Activated naive CD4-positive, alpha-beta T cell treated with anti-CD3 and anti-CD28 coated beads, Interleukin-2, amount 10 ng/mL, durations not matched to agents 7 days and 5 days (primary cell): ENCODE data around the gene IL20RA.

Experiments
- CTCF ChIA-PET: fragments of 350-600 bp; sonication (Branson Sonifier 250); formaldehyde crosslinking; loops from one replicate; lab custom pipeline; 2021; ENCODE audit warnings: antibody characterized with exemption; lab: Charles Lee
- DNase-seq: peaks from one replicate; pipeline ENCODE4 v3.0.0-alpha.2; 2020
- H3K27ac Mint-ChIP-seq: one replicate; pipeline ENCODE4 v1.8.0; 2021; ENCODE audit warnings: mild to moderate bottlenecking, moderate library complexity, mixed read lengths
- H3K27me3 Mint-ChIP-seq: one replicate; pipeline ENCODE4 v1.8.0; 2021; ENCODE audit warnings: mild to moderate bottlenecking, mixed read lengths
- H3K36me3 Mint-ChIP-seq: one replicate; pipeline ENCODE4 v1.8.0; 2021; ENCODE audit warnings: mixed read lengths
- H3K4me1 Mint-ChIP-seq: one replicate; pipeline ENCODE4 v1.8.0; 2021; ENCODE audit warnings: mixed read lengths
- H3K4me3 Mint-ChIP-seq: one replicate; pipeline ENCODE4 v1.8.0; 2021; ENCODE audit warnings: mild to moderate bottlenecking, moderate library complexity, mixed read lengths
- H3K9me3 Mint-ChIP-seq: one replicate; pipeline ENCODE4 v1.8.0; 2021; ENCODE audit warnings: mixed read lengths

The IL20RA gene

DNA sequence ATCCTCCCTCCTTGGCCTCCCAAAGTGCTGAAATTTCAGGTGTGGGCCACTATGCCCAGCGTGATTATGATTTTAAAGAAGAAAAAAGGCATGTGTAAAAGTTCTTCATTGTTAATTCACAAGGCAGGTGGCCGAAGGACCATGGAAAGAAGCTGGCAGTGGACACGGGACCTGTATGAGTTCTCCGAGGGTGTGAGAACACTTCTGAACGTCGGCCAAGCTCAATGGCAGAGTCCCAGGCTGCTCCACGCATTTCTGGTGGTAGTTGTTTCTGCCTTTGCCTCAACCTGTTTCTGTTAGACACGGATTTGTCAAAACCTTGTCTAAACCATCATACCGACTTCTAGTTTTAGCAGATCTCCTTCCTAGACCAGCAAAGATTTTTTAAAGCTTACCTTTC, 36.6 kb downstream of the IL20RA start:
- Mint-ChIP-seq H3K36me3 (no peaks in the 10 kb centered on the region), H3K9me3 (no peaks in the 10 kb centered on the region), H3K4me1 (no peaks in the 10 kb centered on the region), H3K27me3 (peaks cover 29% of the 10 kb centered on the region), H3K4me3 (no peak overlapping the region), H3K27ac (no peak overlapping the region)
- CTCF ChIA-PET: no interaction called here
- DNase-seq: no peak

DNA sequence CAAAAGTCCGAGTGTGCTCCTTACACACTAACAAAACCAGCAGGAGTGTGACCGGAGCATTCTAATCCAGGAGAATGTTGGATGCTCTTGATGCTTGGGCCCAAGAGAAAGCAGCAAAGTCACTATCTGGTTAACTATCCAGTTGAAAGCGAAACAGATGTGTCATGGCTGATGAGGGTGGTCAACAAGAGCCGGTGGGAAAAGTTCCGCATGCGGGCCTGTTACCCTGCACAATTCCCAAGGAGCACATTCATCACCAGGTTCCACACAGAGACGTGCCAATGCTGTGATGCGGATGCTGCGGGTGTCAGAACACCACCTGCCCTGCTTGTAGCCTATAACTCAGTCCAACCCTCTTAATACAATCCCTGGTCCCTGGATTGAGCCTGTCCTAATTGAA, 38.7 kb downstream of the IL20RA start:
- no peak for DNase-seq
- Mint-ChIP-seq H3K4me3 (no peak overlapping the region), H3K4me1 (no peaks in the 10 kb centered on the region), H3K36me3 (no peaks in the 10 kb centered on the region), H3K9me3 (no peaks in the 10 kb centered on the region), H3K27me3 (peaks cover 33% of the 10 kb centered on the region), H3K27ac (no peak overlapping the region)
- CTCF ChIA-PET: no interaction called here

DNA sequence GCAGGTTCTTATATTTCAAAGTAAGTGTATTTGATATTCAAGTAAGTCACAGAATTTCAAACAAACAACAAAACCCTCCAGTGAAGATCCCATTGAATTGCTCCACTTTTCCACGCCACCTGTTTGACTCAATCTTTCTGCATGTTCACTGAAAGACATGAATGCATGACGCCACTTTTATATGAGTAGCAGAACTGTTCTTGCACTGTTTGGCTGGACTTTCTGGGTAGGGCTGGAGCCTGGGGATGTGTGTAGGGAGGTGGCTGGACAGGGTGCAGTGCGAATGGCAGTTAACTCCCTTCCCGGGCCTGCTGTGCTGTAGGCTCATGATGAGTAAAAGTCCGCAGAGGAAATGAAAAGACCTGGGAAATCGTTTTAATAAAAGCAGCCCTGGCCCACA, 39.7 kb downstream of the IL20RA start:
- Mint-ChIP-seq H3K27ac (no peak overlapping the region), H3K9me3 (no peaks in the 10 kb centered on the region), H3K4me1 (no peaks in the 10 kb centered on the region), H3K4me3 (no peak overlapping the region), H3K36me3 (no peaks in the 10 kb centered on the region), H3K27me3 (peaks cover 35% of the 10 kb centered on the region)
- CTCF ChIA-PET: no interaction called here
- no peak for DNase-seq

DNA sequence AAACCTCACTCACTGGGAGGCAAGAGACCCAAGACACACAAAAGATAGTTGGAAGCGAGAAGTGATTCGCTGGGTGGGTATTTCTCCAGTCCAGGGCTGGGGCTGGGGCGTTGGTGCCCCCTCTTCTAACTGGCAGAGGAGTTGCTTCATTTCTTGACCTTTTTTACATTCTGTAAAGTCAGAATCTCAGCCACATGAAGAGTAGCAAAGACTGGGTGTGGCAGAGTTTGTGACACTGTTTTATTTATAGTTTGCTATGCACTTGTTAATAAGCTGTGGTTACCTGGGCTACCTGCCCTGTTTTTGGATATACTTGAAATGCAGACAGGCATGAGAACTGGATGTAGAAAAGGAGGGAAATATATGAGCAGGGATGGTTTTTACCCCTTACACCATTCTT, 42.3 kb downstream of the IL20RA start:
- DNase-seq: no peak
- CTCF ChIA-PET: no interaction called here
- no peaks in the 10 kb centered on the region for H3K36me3 Mint-ChIP-seq
- no peaks in the 10 kb centered on the region for H3K4me1 Mint-ChIP-seq
- H3K4me3 Mint-ChIP-seq: no peak overlapping the region
- peaks cover 31% of the 10 kb centered on the region for H3K27me3 Mint-ChIP-seq
- no peak overlapping the region for H3K27ac Mint-ChIP-seq
- no peaks in the 10 kb centered on the region for H3K9me3 Mint-ChIP-seq

DNA sequence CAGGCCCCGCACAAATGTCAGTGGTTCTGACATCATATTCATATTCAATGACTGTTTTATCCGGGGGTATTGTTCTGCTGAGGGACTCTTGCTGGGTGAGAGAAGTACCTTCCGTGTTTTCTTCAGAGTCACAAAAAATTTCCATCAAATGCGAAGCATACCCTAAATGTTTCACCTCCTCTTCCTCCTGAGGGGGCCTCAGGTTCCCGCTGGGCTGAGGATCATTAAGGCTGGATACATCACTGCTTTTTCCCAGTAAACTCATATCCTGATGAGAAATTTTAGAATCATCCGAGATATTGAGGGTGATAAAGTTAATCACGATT, 42.8 kb downstream of the IL20RA start:
- H3K36me3 Mint-ChIP-seq: no peaks in the 10 kb centered on the region
- peaks cover 32% of the 10 kb centered on the region for H3K27me3 Mint-ChIP-seq
- no peak overlapping the region for H3K4me3 Mint-ChIP-seq
- DNase-seq: no peak
- CTCF ChIA-PET: no interaction called here
- no peaks in the 10 kb centered on the region for H3K4me1 Mint-ChIP-seq
- H3K27ac Mint-ChIP-seq: no peak overlapping the region
- H3K9me3 Mint-ChIP-seq: no peaks in the 10 kb centered on the region

DNA sequence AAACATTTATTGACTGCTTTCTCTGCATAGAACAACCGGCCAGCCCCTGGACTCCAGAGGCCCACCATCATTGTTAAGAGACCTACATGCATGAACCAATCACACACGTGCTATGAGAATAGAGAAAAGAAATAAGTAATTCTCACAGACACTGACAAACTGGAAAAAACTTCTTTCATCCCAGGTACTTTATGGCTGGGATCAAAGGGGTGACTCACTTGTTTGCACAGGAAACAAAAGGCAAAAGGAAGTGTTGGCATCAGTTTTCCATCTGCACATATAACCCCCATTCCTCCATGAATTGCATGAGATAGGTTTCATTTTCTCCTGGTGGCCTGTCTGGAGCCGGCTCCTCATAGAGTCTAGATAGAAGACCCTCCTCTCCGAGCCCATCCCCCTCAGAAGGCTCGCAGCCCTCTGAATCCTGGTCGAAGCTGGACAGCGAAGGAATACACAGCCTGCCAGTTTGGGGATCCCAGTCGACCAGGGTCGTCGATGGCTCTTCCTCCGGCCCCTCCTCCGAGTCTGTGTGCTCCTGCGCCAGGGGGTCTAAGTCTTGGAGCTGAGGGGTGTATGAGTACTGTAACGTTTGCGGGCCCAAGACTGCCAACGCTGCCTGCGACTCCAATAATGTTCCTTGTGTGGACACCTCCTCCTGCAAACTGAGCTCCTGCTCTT, 43.3 kb downstream of the IL20RA start:
- no peak for DNase-seq
- peaks cover 37% of the 10 kb centered on the region for H3K27me3 Mint-ChIP-seq
- no peak overlapping the region for H3K4me3 Mint-ChIP-seq
- no peaks in the 10 kb centered on the region for H3K36me3 Mint-ChIP-seq
- H3K27ac Mint-ChIP-seq: no peak overlapping the region
- CTCF ChIA-PET: no interaction called here
- no peaks in the 10 kb centered on the region for H3K4me1 Mint-ChIP-seq
- no peaks in the 10 kb centered on the region for H3K9me3 Mint-ChIP-seq

DNA sequence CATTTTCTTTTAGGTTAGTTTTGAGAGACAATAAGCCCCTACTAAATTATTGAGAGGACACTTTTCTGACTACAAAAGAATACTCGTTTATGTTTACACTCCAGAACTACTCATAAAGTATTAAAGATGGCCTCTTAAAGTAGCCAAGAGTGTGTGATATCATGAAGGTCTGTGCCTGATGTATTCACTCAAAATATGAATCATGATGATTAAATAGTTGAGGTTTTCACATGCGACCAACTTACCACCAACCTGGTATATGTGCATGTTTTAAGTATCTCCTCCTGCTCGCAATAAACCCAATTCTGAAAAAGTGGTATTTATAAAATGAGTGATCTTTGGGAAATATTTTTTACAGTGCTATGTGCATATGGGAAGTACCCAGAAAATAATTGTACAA, 43.9 kb downstream of the IL20RA start:
- Mint-ChIP-seq H3K36me3 (no peaks in the 10 kb centered on the region), H3K4me1 (no peaks in the 10 kb centered on the region), H3K9me3 (no peaks in the 10 kb centered on the region), H3K4me3 (no peak overlapping the region), H3K27me3 (peaks cover 40% of the 10 kb centered on the region), H3K27ac (no peak overlapping the region)
- CTCF ChIA-PET: no interaction called here
- no peak for DNase-seq

DNA sequence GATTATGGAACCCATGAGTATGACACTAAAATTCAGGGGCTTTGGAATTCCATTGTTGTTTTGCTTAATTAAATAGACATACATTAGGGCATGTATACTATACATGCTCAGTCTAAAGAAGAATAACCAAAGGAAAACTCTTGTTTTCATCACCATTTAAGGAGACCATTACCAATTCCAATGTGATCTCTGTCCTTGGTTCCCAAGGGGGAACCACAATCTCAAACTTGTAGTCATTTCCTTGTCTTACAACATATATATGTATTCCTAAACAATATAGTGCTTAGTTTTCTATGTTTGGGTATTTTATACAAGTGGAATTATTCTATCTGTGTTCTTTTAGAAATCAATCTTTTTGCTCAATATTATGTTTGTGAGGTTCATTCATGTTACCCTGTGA, 49.2 kb downstream of the IL20RA start:
- H3K4me1 Mint-ChIP-seq: no peaks in the 10 kb centered on the region
- no peak for DNase-seq
- H3K27ac Mint-ChIP-seq: no peak overlapping the region
- CTCF ChIA-PET: interaction anchor here (0.7 kb wide), 1 partner anchor 18 kb away, joined by 3 read pairs; no protein-coding TSS in a partner anchor
- H3K27me3 Mint-ChIP-seq: peaks cover 49% of the 10 kb centered on the region
- H3K36me3 Mint-ChIP-seq: no peaks in the 10 kb centered on the region
- H3K9me3 Mint-ChIP-seq: no peaks in the 10 kb centered on the region
- no peak overlapping the region for H3K4me3 Mint-ChIP-seq

DNA sequence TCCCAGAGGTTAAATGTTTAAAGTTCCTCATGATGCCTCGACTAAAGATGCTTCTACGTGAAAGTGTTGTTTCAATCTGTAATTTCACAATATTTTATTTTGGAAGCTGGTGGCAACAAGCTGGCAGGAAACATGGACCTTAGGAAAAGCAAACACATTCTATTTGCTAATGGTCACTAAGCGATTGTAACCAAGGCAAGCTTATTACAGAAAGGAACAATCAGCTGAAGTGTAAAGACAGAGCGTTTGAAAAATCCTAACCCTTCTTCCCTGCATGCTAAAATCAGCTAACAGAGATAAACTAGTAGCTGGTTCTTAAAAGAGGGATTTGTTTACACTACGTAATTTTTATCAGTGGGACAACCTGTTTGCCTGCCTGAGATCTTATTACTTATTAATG, 50.0 kb downstream of the IL20RA start:
- H3K4me1 Mint-ChIP-seq: no peaks in the 10 kb centered on the region

DNA sequence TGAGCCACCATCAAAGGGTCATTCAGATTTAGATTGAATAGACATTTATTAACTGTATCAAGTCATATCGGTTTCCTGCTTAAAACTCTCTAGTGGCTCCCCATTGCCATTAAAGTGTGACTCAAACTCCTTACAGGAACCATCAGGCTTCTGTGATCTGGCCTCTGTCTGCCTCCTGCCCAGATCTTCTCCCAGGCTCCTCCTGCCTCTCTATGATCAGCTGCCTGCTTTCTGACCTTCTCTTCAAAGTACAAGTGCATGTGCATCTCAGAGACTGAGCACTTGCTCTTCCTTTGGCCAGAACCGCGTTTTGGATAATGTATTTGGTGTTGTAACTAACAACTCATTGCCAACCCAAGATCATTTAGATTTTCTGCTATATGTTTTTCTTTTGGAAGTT, 52.7 kb downstream of the IL20RA start:
- Mint-ChIP-seq H3K27ac (no peak overlapping the region), H3K4me3 (no peak overlapping the region), H3K27me3 (peaks cover 67% of the 10 kb centered on the region), H3K9me3 (no peaks in the 10 kb centered on the region), H3K36me3 (no peaks in the 10 kb centered on the region), H3K4me1 (no peaks in the 10 kb centered on the region)
- DNase-seq: no peak
- CTCF ChIA-PET: no interaction called here

More for the DNA sequence above, 50.0 kb downstream of the IL20RA start:
- no peak overlapping the region for H3K4me3 Mint-ChIP-seq
- H3K36me3 Mint-ChIP-seq: no peaks in the 10 kb centered on the region
- no peaks in the 10 kb centered on the region for H3K9me3 Mint-ChIP-seq
- no peak overlapping the region for H3K27ac Mint-ChIP-seq
- CTCF ChIA-PET: no interaction called here
- DNase-seq: no peak
- H3K27me3 Mint-ChIP-seq: peaks cover 54% of the 10 kb centered on the region

DNA sequence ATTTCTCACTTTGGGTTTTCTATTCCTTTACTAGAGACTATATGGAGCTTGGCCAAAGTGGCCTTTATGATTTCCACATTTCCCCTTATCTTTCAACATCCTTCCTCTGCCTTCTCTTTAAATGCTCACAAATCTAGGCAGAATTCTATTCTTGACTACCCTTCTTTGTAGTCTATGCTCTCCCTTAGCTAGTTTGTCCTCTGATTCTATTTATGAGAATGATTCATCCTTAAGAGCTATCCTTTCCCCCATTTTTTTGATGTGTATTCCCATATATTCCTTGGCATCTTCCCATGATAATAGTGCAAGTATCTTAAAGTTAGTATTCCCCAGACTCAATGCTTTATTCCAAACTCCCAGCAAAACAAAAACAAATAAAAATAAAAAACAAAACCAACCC, 53.1 kb downstream of the IL20RA start:
- DNase-seq: no peak
- CTCF ChIA-PET: no interaction called here
- no peaks in the 10 kb centered on the region for H3K9me3 Mint-ChIP-seq
- no peak overlapping the region for H3K4me3 Mint-ChIP-seq
- no peak overlapping the region for H3K27ac Mint-ChIP-seq
- H3K27me3 Mint-ChIP-seq: peaks cover 66% of the 10 kb centered on the region
- no peaks in the 10 kb centered on the region for H3K4me1 Mint-ChIP-seq
- no peaks in the 10 kb centered on the region for H3K36me3 Mint-ChIP-seq

DNA sequence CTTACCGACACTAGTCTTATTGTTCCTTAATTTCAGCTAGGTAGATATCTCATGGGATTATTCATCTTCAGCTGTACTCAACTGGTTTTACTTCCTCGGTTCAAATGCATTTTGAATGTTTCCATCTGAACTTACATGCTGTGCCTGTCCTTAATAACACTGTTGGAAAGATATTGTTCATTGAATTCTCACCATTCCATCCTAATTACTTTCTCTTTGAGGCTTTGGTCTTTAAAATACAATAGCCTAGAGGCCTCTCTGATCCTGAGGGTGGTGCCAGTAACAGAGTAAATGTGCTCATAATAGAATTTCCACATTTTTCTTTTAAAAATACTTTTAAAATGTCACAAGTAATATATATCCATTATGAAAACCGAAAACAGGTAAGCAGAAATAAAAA, 54.0 kb downstream of the IL20RA start:
- H3K4me1 Mint-ChIP-seq: no peaks in the 10 kb centered on the region
- H3K27ac Mint-ChIP-seq: no peak overlapping the region
- no peak overlapping the region for H3K4me3 Mint-ChIP-seq
- no peaks in the 10 kb centered on the region for H3K36me3 Mint-ChIP-seq
- no peak for DNase-seq
- CTCF ChIA-PET: no interaction called here
- no peaks in the 10 kb centered on the region for H3K9me3 Mint-ChIP-seq
- H3K27me3 Mint-ChIP-seq: peaks cover 70% of the 10 kb centered on the region

DNA sequence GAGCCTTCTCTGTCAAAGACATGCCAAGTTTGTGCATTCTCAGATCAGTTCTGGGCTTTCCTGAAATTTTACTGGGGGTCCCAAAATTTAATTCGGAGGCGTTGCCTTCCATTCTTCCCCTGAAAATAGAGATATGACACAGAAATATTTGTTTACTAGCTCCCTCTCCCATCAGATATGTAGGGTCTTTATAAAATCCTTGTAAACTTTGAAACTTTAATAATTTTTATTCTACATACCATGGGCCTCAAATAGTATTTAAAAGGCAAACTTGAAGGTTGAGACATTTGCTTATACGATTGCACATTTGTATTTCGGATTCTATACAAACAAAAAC, 54.6 kb downstream of the IL20RA start:
- peaks cover 71% of the 10 kb centered on the region for H3K27me3 Mint-ChIP-seq
- no peak overlapping the region for H3K4me3 Mint-ChIP-seq
- CTCF ChIA-PET: interaction anchor here (1.4 kb wide), 1 partner anchor 198 kb away, joined by 3 read pairs; the partner anchor contains the start of gene MAP3K5
- no peak for DNase-seq
- no peaks in the 10 kb centered on the region for H3K36me3 Mint-ChIP-seq
- no peak overlapping the region for H3K27ac Mint-ChIP-seq
- no peaks in the 10 kb centered on the region for H3K4me1 Mint-ChIP-seq
- H3K9me3 Mint-ChIP-seq: no peaks in the 10 kb centered on the region

DNA sequence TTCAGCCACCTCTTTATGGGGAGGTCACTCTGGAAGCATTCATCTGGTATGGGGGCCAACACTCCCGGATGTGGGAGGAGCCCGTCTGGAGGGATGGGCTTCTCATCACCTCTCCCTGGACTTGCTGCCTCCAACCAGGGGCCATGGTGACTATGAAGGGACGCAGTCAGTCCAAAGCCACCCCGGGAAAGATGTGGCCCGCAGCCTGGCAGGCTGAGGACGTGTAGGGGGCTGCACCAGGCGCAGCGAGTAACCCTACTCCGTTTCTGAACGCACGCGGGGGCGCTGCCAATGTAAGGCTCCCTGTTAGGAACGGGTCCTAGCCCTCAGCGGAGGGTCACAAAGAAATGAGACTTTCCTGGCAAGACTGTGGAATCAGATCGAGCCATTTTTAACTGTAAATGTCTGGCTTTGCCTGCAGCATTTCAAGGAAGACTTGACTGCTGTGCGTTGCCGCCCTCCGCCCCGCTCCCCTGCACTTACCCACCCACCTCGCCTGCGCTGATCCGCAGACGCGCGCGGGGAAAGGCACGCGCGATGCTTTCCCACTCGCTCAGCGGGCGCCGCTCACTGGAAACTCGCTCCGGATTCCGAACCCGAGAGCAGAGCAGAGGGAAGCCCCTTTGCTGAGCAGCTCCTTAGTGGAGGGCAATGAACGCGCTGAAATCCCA, 55.1 kb downstream of the IL20RA start:
- no peak overlapping the region for H3K4me3 Mint-ChIP-seq
- no peaks in the 10 kb centered on the region for H3K9me3 Mint-ChIP-seq
- no peaks in the 10 kb centered on the region for H3K36me3 Mint-ChIP-seq
- no peak for DNase-seq
- CTCF ChIA-PET: interaction anchor here (1.4 kb wide), 1 partner anchor 197 kb away, joined by 3 read pairs; the partner anchor contains the start of gene MAP3K5
- H3K4me1 Mint-ChIP-seq: no peaks in the 10 kb centered on the region
- no peak overlapping the region for H3K27ac Mint-ChIP-seq
- peaks cover 69% of the 10 kb centered on the region for H3K27me3 Mint-ChIP-seq

DNA sequence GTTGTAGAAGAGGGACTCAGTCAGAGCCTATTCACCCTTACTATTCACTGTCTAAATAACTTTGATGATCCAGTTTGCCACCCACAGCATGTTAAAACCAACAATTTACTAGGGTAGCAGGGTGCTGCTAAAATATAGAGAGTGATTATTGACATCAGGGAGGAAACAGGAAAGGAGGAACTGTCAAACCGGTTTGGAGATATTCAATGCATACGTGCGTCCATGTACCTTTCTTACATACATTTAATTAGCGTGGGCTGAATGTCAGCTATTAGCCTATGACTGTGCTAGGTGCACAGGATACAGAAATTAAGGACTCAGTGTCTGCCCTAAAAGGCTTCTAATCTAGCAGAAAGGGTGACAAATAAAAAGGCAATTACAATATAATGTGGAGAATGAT, 57.2 kb downstream of the IL20RA start:
- H3K4me3 Mint-ChIP-seq: no peak overlapping the region
- H3K9me3 Mint-ChIP-seq: no peaks in the 10 kb centered on the region
- CTCF ChIA-PET: no interaction called here
- no peaks in the 10 kb centered on the region for H3K4me1 Mint-ChIP-seq
- no peak overlapping the region for H3K27ac Mint-ChIP-seq
- DNase-seq: no peak
- no peaks in the 10 kb centered on the region for H3K36me3 Mint-ChIP-seq
- H3K27me3 Mint-ChIP-seq: peaks cover 63% of the 10 kb centered on the region
